Measurements from ENCODE around the gene SNX22.

GRCh38 chr15:64127521-64128270 is 23.8 kb upstream of the SNX22 start:
- no peak for TF ChIP-seq EP300 (IDR thresholded peaks at IDR 0.05)
- TF ChIP-seq CTCF (IDR thresholded peaks at IDR 0.05) = no peak

Data from esophagus muscularis mucosa (tissue), 3 donors.